NCI-H146 (cell line): ENCODE measurements around the gene TECPR2.

ENCODE experiments used
- DNase-seq: peaks from one replicate; lab custom pipeline; 2025; lab: John Stamatoyannopoulos, UW

TECPR2 gene

DNA sequence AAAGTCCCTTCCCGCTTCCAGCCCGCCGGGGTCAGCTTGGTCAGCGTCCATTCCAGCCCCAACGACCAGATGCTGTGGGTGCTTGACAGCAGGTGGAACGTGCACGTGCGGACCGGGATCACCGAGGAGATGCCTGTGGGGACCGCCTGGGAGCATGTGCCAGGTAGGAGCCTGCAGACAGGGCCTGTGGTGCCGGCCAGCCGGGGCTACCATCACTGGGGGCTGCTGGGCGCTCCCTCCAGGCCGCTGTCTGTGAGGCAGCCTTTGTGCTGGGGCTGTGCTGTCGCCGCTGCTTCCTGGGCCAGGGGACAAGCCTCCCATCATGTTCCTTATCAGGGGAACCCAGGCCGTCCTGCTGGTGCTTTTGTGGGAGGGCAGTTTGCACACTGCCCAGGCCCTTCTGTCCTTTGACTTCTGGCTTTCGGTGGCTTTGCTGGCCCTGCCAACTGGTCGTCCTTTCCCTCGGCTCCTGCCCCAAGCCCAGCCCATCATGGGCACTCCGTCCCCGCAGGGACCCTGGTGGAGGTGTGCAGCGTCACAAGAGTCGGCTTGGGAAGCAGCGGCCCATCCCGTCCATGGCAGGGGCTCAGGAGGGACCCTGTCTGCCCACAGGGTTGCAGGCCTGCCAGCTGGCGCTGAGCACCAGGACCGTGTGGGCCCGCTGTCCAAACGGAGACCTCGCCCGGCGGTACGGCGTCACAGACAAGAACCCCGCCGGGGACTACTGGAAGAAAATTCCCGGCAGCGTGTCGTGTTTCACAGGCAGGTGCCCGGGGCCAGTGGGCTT, 134.4 kb downstream of the TECPR2 start:
- DNase-seq: no peak

DNA sequence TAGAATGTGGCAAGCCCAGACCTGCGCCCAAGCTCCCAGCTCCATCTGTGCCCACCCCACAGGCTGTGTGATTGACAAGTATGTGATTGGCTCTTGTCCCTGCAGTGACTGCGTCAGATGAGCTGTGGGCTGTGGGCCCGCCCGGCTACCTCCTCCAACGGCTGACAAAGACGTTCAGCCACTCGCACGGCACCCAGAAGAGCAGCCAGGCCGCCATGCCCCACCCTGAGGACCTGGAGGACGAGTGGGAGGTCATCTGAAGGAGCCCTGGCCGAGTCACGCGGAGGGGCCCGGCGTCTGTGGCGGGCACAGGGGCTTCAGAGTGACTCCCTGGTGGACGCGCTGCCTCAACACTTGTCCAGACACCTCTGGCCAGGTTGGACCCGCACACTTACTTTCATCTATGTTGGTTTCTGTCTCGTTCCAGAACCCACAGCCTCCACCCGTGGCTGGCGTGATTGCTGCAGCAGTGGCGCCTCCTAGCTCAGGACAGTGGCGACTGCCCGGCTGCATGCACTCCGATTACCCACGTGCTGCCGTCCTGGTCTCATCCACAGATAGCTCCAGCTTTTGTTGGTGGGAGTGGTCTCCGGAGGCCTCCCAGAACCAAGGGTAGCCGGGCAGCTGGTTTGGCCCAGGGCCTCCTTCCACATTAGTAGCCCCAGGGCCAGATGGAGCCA, 135.4 kb downstream of the TECPR2 start:
- DNase-seq: no peak

DNA sequence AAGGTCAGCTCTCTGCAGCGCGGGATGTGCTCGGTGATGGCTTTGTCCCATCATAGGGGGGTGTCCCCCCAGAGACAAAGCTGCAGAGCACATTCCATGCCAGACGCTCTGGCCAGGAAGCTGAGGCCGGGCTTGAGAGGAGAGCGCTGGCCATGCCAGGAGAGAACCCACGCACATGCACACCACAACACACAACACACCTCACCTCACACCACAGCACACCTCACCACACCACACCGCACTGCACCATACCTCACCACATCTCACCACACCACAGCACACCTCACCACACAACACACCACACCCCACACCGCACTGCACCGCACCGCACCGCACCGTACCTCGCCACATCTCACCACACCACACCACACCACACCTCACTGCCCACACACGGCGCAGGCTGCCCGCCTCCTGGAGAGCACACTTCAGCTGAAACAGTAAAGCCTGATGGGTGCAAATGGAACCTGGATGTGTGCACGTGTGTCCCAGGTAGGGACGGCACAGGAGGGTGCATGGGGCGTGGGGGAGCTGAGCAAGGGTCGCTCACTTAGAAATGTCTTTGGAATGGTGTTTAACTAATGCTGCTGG, 136.0 kb downstream of the TECPR2 start:
- DNase-seq: no peak

DNA sequence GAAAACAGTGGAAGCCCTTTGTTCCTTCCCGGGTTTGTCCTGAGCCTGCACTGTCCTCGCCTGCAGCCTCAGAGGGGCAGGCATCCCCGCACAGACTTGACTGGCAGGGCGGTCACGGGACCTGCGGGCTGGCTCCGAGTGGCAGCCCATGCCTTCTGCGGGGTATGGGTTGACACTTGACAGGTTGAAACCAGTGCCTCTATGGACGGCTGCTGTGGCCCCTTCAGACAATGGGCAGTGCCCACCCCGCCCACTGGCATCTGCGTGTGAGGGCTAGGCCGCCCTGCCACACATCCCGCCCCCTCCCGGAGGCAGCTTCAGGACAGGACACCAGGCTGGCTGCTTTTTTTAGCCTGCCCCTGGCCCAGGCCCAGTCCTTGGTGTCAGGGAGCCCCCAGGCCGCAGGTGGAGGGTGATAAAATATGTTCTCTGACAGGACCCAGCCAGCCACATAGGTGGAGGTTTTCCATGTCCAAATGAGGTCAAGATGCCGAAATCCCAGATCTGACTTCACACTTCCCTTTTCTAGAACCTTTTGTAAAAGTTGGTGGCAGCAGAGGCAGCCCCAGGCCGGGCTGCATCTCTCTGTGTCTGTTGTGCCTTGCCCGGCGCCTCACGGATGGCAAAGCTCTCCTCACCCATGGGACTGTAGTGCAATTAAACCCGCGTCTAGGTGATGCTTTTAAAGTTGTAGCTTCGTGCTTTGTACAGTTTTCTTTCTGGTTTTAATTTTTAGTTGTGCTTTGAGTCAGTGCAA, 136.8 kb downstream of the TECPR2 start:
- no peak for DNase-seq

DNA sequence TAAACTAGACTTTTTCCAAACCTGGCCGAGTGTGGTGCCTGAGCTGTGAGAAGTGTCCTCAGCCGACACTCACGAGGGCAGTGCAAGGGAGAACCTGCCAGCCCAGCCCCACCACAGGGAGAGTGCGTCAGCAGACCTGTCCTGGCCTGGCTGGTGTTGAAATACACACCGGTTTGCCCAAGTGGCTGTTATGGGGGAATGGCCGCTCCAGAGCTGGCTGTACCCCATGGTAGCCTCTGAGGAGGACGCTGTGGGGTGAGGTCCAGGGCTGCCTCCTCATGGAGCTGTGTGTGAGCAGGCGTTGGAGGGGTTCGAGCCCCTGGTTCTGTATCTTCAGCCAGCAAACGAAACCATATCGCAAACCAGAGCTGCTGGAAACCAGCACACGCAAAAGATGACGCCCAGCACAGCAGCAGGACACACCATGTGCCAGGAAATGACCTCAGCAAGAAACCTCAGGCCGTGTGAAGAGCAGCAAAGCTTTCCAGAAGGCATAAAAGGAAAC, 137.5 kb downstream of the TECPR2 start:
- DNase-seq: no peak

DNA sequence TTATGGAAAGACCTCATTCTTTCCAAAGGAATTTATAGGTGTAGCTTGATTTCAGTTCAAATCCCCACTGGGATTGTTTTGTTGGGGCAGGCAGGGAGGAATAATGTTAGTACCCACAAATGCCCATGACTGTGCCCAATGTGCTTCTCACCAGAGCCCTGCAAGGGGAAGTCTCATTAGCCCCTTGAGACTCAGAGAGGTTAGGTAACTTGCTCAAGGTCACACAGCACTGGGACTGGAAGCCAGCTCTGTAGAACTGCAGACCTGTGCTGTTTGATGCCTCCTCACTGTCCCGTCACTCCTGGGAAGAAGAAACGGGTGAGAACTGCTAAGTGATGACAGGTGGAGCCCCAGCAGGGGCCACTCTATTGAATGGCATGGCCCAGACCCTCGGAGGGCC, 138.0 kb downstream of the TECPR2 start:
- no peak for DNase-seq

DNA sequence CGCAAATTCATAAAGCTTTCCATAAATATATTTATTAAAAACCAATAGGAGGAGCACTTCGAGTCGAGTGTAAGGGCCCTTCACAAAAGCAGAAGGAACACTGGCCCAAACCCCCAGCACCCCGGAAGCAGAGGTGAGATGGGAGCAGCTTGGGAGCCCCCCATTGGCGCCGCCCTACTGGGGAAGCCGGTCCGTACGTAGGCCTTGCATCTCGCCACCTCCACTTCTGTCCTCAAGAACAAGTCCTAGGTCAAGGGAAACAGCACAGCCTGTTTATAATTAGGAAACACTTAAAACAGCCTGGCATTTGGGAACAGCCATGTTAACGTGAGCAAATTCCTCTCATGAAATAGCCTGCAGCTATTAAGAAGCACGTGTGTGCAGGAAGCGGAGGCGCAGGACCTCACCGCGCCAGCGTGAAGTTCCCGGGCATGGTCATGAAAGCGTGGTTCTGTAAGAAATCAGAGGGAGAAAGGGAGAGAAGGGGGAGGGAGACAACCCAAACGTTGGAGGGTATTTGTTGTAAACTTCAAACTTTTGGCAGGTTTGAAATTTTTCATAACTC, 139.1 kb downstream of the TECPR2 start:
- DNase-seq: no peak

DNA sequence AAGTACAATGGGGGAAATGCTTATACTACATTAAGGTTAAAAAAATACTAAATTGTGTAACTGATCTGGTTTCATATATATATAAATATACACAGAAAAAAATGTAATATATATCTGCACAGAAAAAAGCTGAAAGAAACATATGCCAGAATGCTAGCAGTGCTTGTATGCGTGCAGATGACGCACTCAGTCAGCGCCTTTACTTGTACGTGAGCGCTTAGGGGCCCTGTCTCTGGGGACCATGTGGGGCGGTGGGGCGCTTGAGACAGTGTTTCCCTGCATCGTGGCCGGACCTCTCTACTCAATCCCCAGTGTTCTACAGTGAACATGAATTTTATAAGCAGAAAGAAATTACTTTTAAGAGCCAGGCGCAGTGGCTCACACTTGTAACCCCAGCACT, 139.8 kb downstream of the TECPR2 start:
- no peak for DNase-seq

DNA sequence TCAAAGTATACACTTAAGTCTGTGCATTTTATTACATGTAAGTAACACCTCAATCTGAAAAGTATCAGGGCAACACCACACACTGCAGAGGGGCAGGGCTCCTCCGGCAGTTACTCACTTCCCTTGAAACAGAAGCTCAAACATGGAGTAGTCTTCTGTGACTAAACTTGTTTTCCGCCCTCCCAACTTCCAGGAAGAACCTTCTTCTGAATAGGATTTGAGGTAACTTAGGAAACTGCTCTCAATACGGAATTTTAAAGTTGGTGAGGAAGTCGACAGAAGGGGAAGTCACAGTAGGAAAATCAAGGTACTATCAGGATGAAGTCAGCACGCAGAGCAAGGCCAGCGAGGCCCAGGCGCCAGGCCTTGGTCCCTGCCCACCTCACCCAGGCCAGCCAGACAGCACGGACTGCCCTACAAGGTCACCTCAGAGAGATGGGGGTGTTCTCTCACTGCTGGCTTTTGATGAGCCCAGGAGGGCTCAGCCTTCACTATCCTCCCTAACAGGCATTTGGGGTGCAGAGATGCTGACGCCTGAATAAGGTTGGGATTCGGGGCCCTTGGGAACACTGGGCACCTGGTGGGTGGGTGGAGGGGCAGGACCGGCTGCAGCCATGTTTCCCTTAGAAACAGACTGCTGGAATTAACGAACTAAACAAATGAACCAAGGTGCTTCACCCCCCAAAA, 141.0 kb downstream of the TECPR2 start:
- no peak for DNase-seq

DNA sequence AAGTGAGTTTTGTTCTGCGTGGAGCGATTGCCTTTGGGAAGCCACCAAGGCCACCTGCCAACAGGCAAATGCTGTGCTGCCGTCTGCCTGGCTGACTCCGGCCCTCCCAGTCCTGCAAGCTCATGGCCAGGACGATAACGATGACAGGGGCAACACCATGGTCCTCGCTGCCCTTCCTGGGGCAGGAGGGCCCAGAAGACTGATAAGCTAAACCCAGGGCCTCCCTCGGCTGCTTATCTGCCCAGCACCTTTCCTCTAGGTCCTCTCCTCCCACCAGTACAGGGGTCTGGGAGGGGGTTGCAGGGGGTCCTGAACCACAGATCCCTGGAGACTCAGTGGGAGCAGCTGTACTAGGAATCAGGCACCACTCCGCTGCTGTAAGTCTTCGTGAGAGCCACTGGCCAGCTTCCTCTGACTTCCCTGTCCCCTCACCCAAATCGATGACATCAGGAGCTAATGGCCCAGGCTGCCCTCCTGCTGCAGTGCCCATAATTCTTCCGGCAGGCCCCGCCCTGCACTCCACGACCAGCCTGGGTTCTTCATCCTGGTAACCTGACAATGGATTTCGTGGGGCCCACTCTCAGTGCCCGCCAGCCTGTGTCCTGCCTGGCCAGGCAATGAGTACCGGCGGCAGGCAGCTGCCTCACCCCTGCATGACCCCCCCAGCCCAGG, 141.7 kb downstream of the TECPR2 start:
- no peak for DNase-seq

DNA sequence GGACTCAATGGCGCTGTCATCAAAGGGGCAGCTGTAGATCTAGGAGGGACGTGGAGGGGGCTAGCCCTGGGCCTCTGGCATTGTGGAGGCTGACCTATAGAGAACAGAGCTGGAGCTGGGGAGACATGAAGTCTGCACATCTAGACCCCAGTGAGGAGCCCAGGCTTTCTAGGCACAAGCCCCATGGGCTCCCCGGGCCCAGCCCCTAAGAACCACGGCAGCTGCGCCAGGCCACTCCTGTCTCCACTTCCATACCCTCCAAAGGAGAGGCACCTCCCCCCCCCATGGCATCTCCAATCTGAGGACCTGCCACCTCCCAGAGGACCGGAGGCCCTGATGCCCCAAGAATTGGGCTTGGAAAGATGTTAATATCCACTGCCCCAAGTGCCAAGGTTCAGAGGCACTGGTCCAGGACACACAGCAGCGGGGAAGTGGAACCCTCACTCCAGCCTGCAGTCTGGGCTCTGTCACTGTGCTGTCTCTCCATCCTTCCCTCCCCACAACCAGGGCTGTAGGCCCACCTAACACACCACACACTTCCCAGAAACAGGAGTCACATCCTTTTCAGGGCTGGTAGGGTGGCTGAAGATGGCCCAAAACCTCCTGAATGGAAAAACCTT, 142.4 kb downstream of the TECPR2 start:
- no peak for DNase-seq

DNA sequence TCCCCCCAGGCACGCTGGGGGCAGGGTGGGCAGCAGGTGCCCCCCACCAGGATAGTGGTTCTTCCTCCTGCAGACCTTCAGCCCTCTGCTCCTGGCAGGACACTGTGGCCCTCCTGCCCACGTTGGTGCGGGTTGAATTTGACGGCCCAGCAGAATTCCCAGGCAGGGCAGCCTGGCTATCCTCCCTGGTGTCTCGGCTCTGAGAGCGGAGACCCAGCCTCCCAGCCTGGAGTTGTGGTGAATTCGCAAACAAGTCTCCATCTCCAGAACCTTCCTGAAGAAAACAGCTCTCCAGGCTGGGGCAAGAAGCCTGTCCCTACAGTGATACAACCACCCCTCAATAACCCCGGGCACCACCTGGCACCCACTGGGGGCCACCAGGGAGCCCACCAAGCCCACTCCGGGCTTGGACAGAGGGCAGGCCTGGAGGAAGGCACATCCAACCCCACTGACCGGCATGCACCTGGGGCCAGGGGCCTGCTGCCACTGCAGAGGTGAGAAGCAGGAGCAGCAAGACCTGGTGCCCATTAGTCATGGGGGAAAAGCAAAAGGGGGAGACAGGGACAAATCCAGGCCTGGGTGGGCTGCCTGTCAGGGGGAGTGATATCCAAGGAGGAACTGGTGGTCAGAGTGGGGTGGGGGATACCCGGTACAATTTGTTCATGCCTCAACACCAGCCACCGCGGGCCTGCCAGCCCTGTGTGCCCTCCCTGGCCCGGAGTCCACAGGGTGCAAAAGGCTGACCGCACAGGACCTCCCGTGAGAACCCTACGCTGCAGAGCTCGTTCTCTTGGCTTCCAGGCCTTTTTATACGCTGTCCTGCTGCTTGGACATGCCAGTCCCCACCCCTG, 143.3 kb downstream of the TECPR2 start:
- DNase-seq: no peak

DNA sequence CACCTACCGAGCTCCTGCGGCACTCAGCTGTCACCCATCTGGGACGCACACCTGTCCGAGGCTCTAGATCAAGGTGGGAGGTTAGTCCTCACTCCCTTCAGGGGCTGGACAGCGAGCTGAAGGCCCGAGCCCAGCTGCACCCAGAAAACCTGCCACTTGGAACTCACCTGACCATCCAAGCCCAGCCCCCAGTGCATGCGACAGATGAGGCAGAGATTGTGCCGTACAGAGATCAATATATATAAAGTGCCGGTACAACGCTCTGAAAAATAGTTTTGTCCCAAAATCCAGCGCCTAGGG, 143.8 kb downstream of the TECPR2 start:
- no peak for DNase-seq

DNA sequence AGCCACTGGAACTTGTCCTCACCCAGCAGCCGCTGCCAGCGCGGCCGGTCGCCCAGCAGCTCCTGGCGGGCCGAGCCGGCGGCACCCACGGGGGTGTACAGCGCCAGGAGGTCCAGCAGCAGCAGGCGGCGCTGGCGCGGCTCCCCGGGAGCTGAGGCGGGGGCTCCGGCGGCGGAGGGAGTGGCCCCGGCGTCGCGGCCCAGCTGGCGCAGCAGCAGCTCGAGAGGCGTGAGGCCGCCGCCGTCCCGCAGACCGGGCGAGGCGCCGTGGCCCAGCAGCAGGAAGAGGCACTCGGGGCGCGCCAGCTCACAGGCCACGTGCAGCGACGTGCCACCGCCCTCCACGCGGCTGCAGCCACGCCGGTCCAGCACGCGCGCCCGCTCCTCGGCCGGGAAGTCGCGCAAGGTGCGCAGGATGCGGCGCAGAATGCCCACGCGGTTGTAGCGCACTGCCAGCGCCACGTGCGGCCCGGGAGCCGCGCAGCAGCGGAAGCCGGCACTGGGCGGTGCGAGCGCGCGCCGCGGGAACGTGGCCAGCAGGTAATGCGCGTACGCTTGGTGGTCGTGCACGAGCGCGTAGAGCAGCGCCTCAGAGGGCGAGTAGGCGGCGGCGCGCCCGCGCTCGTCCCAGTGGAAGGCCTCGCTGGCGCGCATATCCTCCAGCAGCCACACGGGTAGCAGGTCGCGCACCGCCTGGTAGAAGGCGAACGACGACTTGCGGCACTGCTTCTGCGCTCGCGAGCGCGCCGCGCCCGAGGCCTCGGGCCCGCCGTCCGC, 144.5 kb downstream of the TECPR2 start:
- DNase-seq: no peak

DNA sequence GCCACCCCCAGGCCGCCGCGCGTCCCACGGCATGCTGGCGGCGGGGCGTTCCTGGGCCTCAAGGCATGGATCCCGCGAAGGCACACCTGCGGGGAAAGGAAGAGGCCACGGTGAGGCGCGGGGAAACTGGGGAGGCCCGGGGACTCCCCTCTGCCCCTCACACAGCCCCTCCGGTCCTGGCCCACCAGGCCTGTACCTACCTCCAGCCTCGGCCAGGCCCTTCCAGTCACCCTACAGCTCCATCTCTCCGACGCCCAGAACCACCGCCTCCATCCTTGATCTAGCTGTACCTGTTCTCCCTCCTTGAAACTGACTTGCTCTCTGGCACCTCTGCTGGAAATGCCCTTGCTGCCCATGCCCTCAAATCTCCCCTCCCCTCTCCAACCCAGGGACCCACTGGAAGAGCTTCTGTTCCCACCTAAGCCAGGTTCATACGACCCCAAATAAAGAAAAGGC, 145.1 kb downstream of the TECPR2 start:
- no peak for DNase-seq

DNA sequence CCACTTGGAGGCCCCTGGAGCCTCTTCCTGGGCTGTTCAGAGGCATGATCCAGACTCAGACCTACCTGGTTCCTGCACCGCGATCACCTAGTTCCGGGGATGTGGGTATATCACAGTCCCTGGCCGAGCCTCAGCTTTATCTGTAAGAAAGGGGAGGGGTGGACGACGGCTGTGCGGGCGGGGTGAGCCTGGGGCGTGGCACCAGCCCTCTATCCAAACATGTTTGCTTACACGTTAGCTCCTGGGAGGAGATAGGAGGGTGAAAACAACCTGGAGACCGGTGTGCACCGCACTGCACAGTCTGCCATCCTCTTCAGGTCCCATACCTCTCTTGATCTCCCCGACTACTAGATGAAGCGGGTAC, 145.7 kb downstream of the TECPR2 start:
- DNase-seq: no peak

DNA sequence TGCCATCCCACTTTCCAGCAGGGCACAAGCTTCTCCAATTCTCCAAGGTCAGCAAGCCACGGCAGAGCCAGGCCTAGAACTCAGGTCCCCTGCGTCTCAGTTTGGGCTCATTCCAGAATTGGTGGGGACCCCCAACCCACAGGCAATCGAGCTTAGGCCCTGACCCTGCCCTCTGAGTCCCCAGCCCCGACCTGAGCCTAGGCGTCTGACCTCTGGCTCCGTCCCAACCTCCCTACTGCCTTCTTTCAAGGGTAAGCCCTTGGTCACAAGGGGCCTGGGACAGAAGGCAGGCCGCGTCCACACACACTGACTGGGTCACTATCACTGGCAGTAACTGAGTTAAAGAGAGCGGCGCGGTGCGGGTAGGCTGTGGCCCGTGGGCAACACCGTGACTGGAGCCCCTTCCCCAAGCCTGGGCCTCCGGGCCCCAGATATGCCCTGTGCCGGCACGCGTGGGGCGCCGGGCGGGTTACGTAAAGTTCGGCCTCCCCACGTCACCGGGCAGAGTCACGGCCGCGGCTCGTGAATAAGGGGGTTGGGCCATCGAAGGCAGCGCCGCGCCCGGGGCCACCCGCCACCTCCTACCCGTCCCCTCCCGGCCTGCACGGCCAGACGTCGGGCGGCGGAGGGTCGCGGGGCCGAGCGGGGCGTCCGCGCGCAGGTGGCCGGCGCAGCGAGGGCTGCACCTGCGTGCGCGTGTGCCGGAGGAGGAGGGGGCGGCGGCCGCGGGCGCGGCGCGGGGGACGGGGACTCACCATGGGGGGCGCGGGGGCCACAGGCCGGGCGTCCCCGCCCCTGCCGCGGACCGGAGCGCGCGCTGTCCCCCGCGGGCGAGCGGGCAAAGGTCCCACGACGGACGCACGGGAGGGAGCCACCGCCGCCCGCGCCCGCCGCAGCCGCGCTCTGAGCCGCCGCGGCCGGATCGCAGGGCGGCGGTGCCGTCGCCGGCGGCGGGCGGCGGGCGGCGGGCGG, 146.3 kb downstream of the TECPR2 start:
- no peak for DNase-seq
